Duodenal mucosa (tissue), 2 donors: ENCODE measurements around the gene IRX2.

Source experiments
- H3K27ac ChIP-seq: one replicate; pipeline ENCODE4 v1.7.0; 2013; ENCODE audit warnings: low read depth, low read length
- H3K27me3 ChIP-seq, 2 donors: one replicate each; pipeline ENCODE4 v1.7.0; 2013; ENCODE audit warnings: low read length in 2 of 2, control low read depth in 1 of 2; ENCODE audit not compliant: insufficient read depth in 2 of 2, control insufficient read depth in 1 of 2
- H3K36me3 ChIP-seq, 2 donors: one replicate each; pipeline ENCODE4 v1.7.0; 2013; ENCODE audit warnings: low read length in 2 of 2, control low read depth in 1 of 2; ENCODE audit not compliant: insufficient read depth in 2 of 2, control insufficient read depth in 1 of 2
- H3K4me1 ChIP-seq, 2 donors: one replicate each; pipeline ENCODE4 v1.7.0; 2013; ENCODE audit warnings: low read length in 2 of 2, control low read depth in 1 of 2; ENCODE audit not compliant: insufficient read depth in 2 of 2, control insufficient read depth in 1 of 2
- H3K4me3 ChIP-seq, 2 donors: one replicate each; pipeline ENCODE4 v1.7.0; 2013; ENCODE audit warnings: low read length in 2 of 2, low read depth in 1 of 2
- H3K9ac ChIP-seq, 2 donors: one replicate each; pipeline ENCODE4 v1.7.0; 2013; ENCODE audit warnings: low read length in 2 of 2, low read depth in 1 of 2
- H3K9me3 ChIP-seq, 2 donors: one replicate each; pipeline ENCODE4 v1.7.0; 2013; ENCODE audit warnings: low read length in 2 of 2, control low read depth in 1 of 2; ENCODE audit not compliant: control insufficient read depth in 1 of 2

Gene IRX2

DNA sequence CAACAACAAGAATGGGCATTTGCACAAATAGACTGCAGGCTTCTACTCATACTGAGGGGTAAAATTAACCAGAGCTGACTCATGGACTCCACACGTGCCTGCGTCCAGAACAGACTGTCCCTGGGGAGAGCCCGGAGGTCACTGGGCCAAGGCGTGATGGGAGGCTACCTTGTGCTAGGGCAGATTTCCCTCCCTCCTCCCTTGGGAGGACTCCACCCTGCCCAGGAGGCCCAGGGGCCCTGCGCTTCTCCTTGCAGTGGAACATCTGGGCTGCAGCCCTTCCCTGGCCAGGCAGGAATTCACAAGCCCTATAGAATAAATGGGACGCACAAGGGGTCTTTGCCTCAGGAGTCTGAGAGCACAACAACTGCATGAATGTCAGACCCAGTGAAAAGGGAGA is 35.6 kb downstream of the IRX2 start:
- H3K9ac ChIP-seq, result no peak overlapping the region
- H3K27ac ChIP-seq, result no peak overlapping the region
- no peaks in the 10 kb centered on the region for H3K36me3 ChIP-seq
- no peaks in the 10 kb centered on the region for H3K9me3 ChIP-seq
- no peaks in the 10 kb centered on the region for H3K27me3 ChIP-seq
- H3K4me3 ChIP-seq, result no peak overlapping the region
- H3K4me1 ChIP-seq, result no peaks in the 10 kb centered on the region

DNA sequence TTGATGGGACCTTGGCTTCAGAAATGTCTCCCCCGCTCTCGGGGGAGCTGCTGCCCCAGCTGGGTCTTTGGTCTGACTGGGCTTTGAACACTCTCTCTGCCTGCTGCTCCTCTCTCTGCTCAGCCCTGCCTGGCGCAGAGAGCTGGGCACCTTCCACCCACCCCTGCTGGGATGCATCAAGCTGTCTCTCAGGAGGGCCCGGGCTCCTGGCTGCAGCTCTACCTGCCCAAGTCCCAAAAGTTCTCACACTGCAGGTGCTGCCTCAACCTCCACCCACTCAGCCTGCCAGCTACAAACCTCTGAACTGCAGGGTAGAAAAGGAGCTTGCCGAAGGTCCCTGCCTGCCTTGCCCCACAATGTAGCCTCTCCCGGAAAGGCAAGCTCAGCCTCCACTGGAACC is 36.7 kb downstream of the IRX2 start:
- H3K4me1 ChIP-seq, result no peaks in the 10 kb centered on the region
- no peaks in the 10 kb centered on the region for H3K36me3 ChIP-seq
- no peak overlapping the region for H3K4me3 ChIP-seq
- no peak overlapping the region for H3K27ac ChIP-seq
- H3K27me3 ChIP-seq, result no peaks in the 10 kb centered on the region
- H3K9me3 ChIP-seq, result no peaks in the 10 kb centered on the region
- no peak overlapping the region for H3K9ac ChIP-seq

DNA sequence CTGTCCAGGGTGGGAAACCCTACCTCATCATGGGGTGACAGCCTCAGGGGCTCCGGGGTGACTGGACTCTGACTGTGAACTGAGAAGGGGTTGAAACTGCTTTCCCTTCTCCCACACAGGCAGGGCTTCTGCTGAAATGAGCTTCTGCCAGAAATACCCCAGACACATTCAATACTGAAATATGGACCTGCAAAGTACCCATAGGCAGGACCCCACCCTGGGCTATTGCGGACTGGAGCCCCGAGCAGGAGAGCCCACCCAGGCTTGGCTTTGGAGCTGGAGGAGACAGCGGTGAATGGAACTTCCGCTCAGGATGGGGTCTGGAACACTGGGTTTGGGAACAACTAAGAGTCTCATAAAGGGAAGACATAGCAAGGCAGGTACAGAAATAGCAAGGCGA is 37.5 kb downstream of the IRX2 start:
- H3K4me1 ChIP-seq, result no peaks in the 10 kb centered on the region
- H3K4me3 ChIP-seq, result no peak overlapping the region
- H3K9me3 ChIP-seq, result no peaks in the 10 kb centered on the region
- no peak overlapping the region for H3K9ac ChIP-seq
- H3K27me3 ChIP-seq, result no peaks in the 10 kb centered on the region
- H3K36me3 ChIP-seq, result no peaks in the 10 kb centered on the region
- no peak overlapping the region for H3K27ac ChIP-seq

DNA sequence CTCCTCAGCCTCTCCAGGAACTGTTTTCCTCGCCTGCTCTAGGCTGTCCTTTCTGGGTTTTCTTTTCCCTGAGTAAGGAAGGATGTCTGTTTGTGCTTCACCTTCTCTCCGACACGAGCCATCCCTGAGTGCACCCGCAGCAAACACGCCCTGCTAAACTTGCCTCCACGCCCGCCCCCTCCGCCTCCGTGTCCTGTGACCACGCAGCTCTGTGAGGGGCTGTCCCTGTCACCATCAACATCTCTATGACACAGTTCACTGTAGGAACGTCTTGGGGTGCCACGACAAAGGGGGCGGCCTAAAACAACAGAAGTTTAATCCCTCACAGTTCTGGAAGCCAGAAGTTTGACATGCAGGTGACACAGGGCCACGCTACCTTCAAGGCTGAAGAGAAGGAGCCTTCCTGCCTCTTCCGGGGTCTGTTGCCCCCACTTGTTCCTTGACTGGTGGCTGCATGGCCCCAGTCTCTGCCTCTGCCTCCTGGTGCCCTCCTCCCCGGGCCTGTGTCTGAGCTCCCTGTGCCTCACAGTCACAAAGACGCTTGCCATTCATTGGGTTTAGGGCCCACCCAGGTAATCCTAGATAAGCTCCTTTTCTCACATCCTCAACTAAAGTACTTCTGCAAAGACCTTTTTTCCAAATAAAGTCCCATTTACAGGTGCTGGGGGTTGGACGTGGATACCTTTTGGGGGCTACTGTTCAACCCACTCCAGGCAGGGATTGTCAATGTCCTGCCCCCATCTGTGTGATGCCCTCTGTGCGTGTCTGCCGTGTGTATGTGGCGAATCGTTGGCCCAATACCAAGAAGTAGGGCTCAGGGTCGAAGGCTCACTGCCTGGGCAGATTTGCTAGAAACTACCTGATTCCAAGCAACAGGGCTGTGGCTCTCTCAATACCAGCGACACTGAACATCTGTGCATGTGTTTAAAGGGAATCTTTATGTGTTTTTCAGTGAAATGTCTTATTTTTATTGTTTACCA is 39.7 kb downstream of the IRX2 start:
- no peak overlapping the region for H3K4me3 ChIP-seq
- H3K9ac ChIP-seq, result no peak overlapping the region
- H3K9me3 ChIP-seq, result no peaks in the 10 kb centered on the region
- no peak overlapping the region for H3K27ac ChIP-seq
- no peaks in the 10 kb centered on the region for H3K27me3 ChIP-seq
- no peaks in the 10 kb centered on the region for H3K36me3 ChIP-seq
- no peaks in the 10 kb centered on the region for H3K4me1 ChIP-seq

DNA sequence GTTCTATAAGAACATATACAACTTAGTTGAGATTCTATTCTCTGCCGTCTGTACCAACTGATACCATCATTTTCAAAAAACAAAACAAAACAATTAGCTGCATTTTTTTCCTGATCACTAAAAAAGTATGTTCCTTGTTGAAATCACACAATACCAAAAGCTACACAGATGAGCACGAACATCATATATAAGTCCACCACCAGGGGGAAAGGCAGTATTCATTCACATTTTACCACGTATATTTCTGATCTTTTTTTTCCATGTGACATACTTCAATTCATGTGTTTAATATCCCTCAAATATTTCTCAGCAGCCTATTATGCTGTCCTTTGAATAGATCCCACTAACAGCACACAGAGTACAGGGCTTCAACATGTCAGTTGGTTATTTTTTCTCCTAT is 40.6 kb downstream of the IRX2 start:
- H3K4me3 ChIP-seq, result no peak overlapping the region
- no peak overlapping the region for H3K27ac ChIP-seq
- H3K4me1 ChIP-seq, result no peaks in the 10 kb centered on the region
- no peaks in the 10 kb centered on the region for H3K27me3 ChIP-seq
- no peaks in the 10 kb centered on the region for H3K36me3 ChIP-seq
- no peak overlapping the region for H3K9ac ChIP-seq
- no peaks in the 10 kb centered on the region for H3K9me3 ChIP-seq

DNA sequence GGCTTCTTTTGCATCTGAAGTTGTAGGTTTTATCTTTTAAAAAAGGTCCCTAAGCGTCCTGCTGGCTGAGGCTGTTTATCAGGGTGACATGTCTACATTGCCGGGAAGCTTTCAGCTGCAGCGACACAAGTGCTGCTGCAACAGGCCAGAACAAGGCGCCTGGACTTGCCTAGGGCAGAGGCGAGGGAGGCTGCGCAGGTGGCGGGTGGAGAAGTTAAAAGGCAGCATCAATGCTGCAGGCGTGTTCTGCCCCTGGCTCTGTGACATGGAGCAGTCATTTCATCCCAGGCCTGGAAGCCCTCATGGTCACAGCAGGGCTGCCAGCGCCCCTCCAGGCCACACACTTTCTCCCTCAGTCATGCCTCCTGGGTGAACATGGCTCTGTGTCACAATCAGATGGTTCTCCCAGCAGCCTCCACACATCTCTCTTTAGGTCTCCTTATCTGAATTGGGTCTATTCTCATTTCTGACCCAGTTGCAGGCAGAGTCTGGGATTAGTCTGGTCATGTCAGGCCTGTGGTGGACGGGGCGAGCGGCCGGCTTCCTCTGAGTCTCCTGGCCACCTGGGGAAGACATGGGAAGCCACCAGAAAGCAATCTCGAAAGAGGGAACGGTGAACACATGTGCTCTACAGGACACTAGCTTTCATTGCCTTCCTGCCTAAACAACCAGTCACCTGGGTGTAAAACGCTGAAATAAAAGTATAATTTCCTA is 41.3 kb downstream of the IRX2 start:
- H3K9me3 ChIP-seq, result no peaks in the 10 kb centered on the region
- H3K27ac ChIP-seq, result no peak overlapping the region
- H3K36me3 ChIP-seq, result no peaks in the 10 kb centered on the region
- no peaks in the 10 kb centered on the region for H3K27me3 ChIP-seq
- H3K9ac ChIP-seq, result no peak overlapping the region
- H3K4me3 ChIP-seq, result no peak overlapping the region
- H3K4me1 ChIP-seq, result no peaks in the 10 kb centered on the region

DNA sequence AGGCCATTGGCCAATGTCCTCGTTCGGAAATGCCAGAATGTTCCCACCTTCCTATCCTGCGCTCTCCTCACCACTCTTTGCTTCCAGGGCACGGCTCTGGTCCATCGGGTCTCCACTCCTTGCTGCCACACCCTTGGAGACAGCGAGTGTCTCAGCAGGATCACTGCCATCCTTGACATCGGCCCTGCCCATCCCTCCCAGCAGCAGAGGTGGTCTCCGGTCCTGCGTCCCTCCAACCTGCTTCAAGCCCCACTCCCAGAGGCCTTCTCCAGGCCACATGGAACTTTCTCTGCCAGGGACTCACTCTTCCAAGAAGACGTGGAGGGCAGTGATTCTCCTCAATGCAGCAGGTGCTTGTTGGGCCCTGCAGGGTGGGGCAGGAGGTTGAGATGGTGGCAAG is 42.7 kb downstream of the IRX2 start:
- H3K27me3 ChIP-seq, result no peaks in the 10 kb centered on the region
- no peaks in the 10 kb centered on the region for H3K36me3 ChIP-seq
- H3K4me3 ChIP-seq, result no peak overlapping the region
- no peaks in the 10 kb centered on the region for H3K4me1 ChIP-seq
- H3K27ac ChIP-seq, result no peak overlapping the region
- H3K9ac ChIP-seq, result no peak overlapping the region
- H3K9me3 ChIP-seq, result no peaks in the 10 kb centered on the region

DNA sequence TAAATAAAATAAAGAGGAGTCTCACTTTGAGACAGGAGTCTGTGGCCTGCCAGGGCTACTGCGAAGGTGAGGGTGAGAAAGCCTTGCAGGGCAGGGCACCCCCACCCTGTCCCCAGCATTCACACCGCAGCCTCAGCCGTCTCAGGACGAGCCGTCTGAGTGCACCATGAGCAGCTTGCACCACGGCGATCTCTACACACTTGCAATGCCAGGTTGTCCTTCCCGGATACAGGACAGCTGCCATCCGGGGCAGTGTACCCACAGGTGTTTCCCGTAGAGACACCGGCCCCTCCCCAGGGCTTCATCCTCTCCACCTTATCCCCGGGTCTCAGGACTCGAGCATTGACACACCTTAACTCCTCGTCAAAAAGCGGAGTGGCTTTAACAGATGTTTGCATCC is 43.3 kb downstream of the IRX2 start:
- no peak overlapping the region for H3K27ac ChIP-seq
- H3K36me3 ChIP-seq, result no peaks in the 10 kb centered on the region
- H3K9me3 ChIP-seq, result no peaks in the 10 kb centered on the region
- H3K4me1 ChIP-seq, result no peaks in the 10 kb centered on the region
- no peaks in the 10 kb centered on the region for H3K27me3 ChIP-seq
- no peak overlapping the region for H3K4me3 ChIP-seq
- no peak overlapping the region for H3K9ac ChIP-seq

DNA sequence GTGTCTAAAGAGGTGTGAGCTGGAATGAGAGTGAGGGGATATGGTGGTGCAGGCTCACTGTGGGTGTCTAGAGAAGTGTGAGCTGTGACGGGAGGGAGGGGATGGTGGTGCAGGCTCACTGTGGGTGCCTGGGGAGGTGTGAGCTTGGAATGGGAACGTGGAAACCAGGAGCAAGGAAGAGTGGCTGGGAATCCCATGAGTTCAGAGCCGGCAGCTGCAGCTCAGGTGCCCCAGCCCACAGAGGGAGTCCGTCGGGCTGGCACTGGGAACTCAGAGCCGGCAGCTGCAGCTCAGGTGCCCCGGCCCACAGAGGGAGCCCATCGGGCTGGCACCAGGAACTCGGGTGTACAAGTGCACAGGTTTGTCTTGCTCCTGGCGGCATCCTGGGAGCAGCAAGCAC is 45.6 kb downstream of the IRX2 start:
- H3K9ac ChIP-seq, result no peak overlapping the region
- H3K4me3 ChIP-seq, result no peak overlapping the region
- no peaks in the 10 kb centered on the region for H3K9me3 ChIP-seq
- H3K4me1 ChIP-seq, result no peaks in the 10 kb centered on the region
- H3K27ac ChIP-seq, result no peak overlapping the region
- H3K27me3 ChIP-seq, result no peaks in the 10 kb centered on the region
- H3K36me3 ChIP-seq, result no peaks in the 10 kb centered on the region

DNA sequence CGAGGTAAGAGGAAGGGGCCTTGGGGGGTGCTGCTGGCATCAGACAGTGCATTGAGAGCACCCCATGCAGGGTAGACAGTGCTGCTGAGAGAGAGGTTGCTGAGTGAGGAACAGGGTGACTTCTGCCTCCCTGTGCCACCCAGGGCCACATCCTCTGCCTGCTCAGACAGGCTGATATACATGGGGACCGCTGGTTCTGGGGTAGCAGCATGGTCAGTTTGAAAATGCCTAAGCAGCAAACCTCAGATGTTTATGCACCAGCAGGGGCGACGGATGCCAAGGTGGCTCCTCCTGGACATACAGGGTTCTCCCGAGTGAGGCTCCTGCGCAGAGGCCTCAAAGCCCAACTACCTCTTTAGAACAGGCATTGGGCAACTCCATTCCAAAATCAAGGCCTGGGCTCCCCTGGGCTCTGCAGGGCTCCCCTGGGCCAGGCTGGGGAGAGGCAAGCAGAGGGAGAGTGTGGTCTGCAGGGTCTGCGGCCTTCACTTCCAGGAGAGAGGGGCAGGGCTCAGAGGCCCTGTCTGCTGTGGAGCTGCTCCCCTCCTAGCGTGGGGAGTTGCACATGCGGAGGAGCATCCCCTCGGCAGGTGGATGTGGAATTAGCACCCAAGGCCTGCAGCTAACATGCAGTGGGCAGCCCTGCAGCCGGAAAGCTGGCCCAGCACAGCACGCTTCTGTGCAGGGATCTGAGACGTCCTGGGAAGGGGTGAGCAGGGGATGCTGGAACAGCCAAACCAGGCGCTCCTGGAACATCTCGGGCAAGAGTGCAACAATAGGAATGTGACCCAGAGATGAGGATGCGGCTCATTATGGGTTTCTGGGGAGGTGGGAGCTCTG is 46.5 kb downstream of the IRX2 start:
- no peak overlapping the region for H3K27ac ChIP-seq
- H3K4me1 ChIP-seq, result no peaks in the 10 kb centered on the region
- no peaks in the 10 kb centered on the region for H3K36me3 ChIP-seq
- no peak overlapping the region for H3K9ac ChIP-seq
- no peaks in the 10 kb centered on the region for H3K9me3 ChIP-seq
- H3K27me3 ChIP-seq, result no peaks in the 10 kb centered on the region
- no peak overlapping the region for H3K4me3 ChIP-seq
